HEK293 (cell line): ENCODE data around the gene GGN.
A peak's percentile ranks its signal among the peaks of the same experiment; 100 is the strongest.

ENCODE experiments used
- BCL11A ChIP-seq: fragments of 450-650 bp; formaldehyde crosslinking; IDR thresholded peaks from 2 replicates; pipeline ENCODE4 v1.5.1; 2016; ENCODE audit warnings: low read depth, missing biosample characterization, missing genetic modification characterization
- HOXD13 ChIP-seq: sonication (generic); formaldehyde crosslinking; IDR thresholded peaks from 2 replicates; pipeline ENCODE4 v1.8.0; 2022; ENCODE audit warnings: missing genetic modification reagents, borderline replicate concordance
- KLF1 ChIP-seq: fragments of 450-650 bp; formaldehyde crosslinking; IDR thresholded peaks from 2 replicates; pipeline ENCODE4 v1.5.1; 2016; ENCODE audit warnings: missing biosample characterization, missing genetic modification characterization
- KLF8 ChIP-seq: fragments of 450-650 bp; formaldehyde crosslinking; IDR thresholded peaks from 2 replicates; pipeline ENCODE4 v1.5.1; 2016; ENCODE audit warnings: missing biosample characterization, missing genetic modification characterization
- OVOL3 ChIP-seq: fragments of 450-650 bp; formaldehyde crosslinking; IDR thresholded peaks from 2 replicates; pipeline ENCODE4 v1.5.1; 2016; ENCODE audit warnings: missing biosample characterization, missing genetic modification characterization
- SALL2 ChIP-seq: fragments of 450-650 bp; formaldehyde crosslinking; IDR thresholded peaks from 2 replicates; pipeline ENCODE4 v1.5.0; 2017; ENCODE audit warnings: missing biosample characterization, mild to moderate bottlenecking, missing genetic modification characterization, borderline replicate concordance
- TCF7L2 ChIP-seq: IDR thresholded peaks from 2 replicates; pipeline ENCODE4 v1.6.1; 2011; ENCODE audit warnings: low read depth, mild to moderate bottlenecking, inconsistent platforms, low read length, moderate library complexity, borderline replicate concordance
- ZBTB48 ChIP-seq: fragments of 450-650 bp; formaldehyde crosslinking; IDR thresholded peaks from 2 replicates; pipeline ENCODE4 v1.5.1; 2016; ENCODE audit warnings: missing biosample characterization, missing genetic modification characterization
- ZFHX2 ChIP-seq: fragments of 450-650 bp; formaldehyde crosslinking; conservative IDR thresholded peaks from 2 replicates; pipeline ENCODE4 v1.5.1; 2016; ENCODE audit warnings: missing biosample characterization, missing genetic modification characterization
- ZFP41 ChIP-seq: fragments of 450-650 bp; formaldehyde crosslinking; IDR thresholded peaks from 2 replicates; pipeline ENCODE4 v1.5.1; 2016; ENCODE audit warnings: missing biosample characterization, missing genetic modification characterization, borderline replicate concordance
- ZNF133 ChIP-seq: fragments of 450-650 bp; formaldehyde crosslinking; IDR thresholded peaks from 2 replicates; pipeline ENCODE4 v1.5.1; 2016; ENCODE audit warnings: missing biosample characterization, missing genetic modification characterization
- ZNF169 ChIP-seq: fragments of 450-650 bp; formaldehyde crosslinking; IDR thresholded peaks from 2 replicates; pipeline ENCODE4 v1.5.1; 2016; ENCODE audit warnings: missing biosample characterization, missing genetic modification characterization
- ZNF175 ChIP-seq: fragments of 450-650 bp; formaldehyde crosslinking; IDR thresholded peaks from 2 replicates; pipeline ENCODE4 v1.5.1; 2016; ENCODE audit warnings: missing biosample characterization, missing genetic modification characterization
- ZNF202 ChIP-seq: fragments of 450-650 bp; formaldehyde crosslinking; IDR thresholded peaks from 2 replicates; pipeline ENCODE4 v1.5.1; 2016; ENCODE audit warnings: missing biosample characterization, missing genetic modification characterization, borderline replicate concordance
- ZNF292 ChIP-seq: fragments of 450-650 bp; formaldehyde crosslinking; IDR thresholded peaks from 2 replicates; pipeline ENCODE4 v1.5.1; 2016; ENCODE audit warnings: low read depth, missing biosample characterization, missing genetic modification characterization, borderline replicate concordance
- ZNF302 ChIP-seq: fragments of 450-650 bp; formaldehyde crosslinking; IDR thresholded peaks from 2 replicates; pipeline ENCODE4 v1.5.1; 2016; ENCODE audit warnings: missing biosample characterization, missing genetic modification characterization, low read depth
- ZNF391 ChIP-seq: fragments of 450-650 bp; formaldehyde crosslinking; IDR thresholded peaks from 2 replicates; pipeline ENCODE4 v1.5.1; 2016; ENCODE audit warnings: low read depth, missing biosample characterization, missing genetic modification characterization, borderline replicate concordance
- ZNF394 ChIP-seq: fragments of 450-650 bp; formaldehyde crosslinking; IDR thresholded peaks from 2 replicates; pipeline ENCODE4 v1.5.1; 2016; ENCODE audit warnings: missing biosample characterization, missing genetic modification characterization, mild to moderate bottlenecking, moderate library complexity, borderline replicate concordance
- ZNF530 ChIP-seq: fragments of 450-650 bp; formaldehyde crosslinking; IDR thresholded peaks from 2 replicates; pipeline ENCODE4 v1.5.1; 2016; ENCODE audit warnings: low read depth, missing biosample characterization, missing genetic modification characterization
- ZNF555 ChIP-seq: fragments of 450-650 bp; formaldehyde crosslinking; conservative IDR thresholded peaks from 2 replicates; pipeline ENCODE4 v1.5.1; 2017; ENCODE audit warnings: missing biosample characterization, mild to moderate bottlenecking, missing genetic modification characterization, inconsistent platforms
- ZNF558 ChIP-seq: fragments of 450-650 bp; formaldehyde crosslinking; IDR thresholded peaks from 2 replicates; pipeline ENCODE4 v1.5.1; 2016; ENCODE audit warnings: missing biosample characterization, missing genetic modification characterization
- ZNF571 ChIP-seq: fragments of 450-650 bp; formaldehyde crosslinking; IDR thresholded peaks from 2 replicates; pipeline ENCODE4 v1.5.0; 2017; ENCODE audit warnings: missing biosample characterization, missing genetic modification characterization
- ZNF658 ChIP-seq: fragments of 450-650 bp; formaldehyde crosslinking; IDR thresholded peaks from 2 replicates; pipeline ENCODE4; 2016; ENCODE audit warnings: missing biosample characterization, missing genetic modification characterization
- ZNF670 ChIP-seq: fragments of 450-650 bp; formaldehyde crosslinking; IDR thresholded peaks from 2 replicates; pipeline ENCODE4 v1.5.1; 2016; ENCODE audit warnings: missing biosample characterization, missing genetic modification characterization, low read depth
- ZXDB ChIP-seq: fragments of 450-650 bp; formaldehyde crosslinking; IDR thresholded peaks from 2 replicates; pipeline ENCODE4 v1.5.1; 2016; ENCODE audit warnings: missing biosample characterization, missing genetic modification characterization
- TF ChIP-seq, protein P1 (sequence below): fragments of 450-650 bp; formaldehyde crosslinking; IDR thresholded peaks from 2 replicates; pipeline ENCODE4 v1.5.1; 2016; ENCODE audit warnings: missing biosample characterization, missing genetic modification characterization
- TF ChIP-seq, protein P2 (sequence below): fragments of 450-650 bp; formaldehyde crosslinking; IDR thresholded peaks from 2 replicates; pipeline ENCODE4 v1.5.1; 2016; ENCODE audit warnings: missing biosample characterization, missing genetic modification characterization
- TF ChIP-seq, protein P3 (sequence below): fragments of 450-650 bp; formaldehyde crosslinking; IDR thresholded peaks from 2 replicates; pipeline ENCODE4 v1.5.1; 2016; ENCODE audit warnings: missing biosample characterization, missing genetic modification characterization
- TF ChIP-seq, protein P4 (sequence below): fragments of 450-650 bp; formaldehyde crosslinking; IDR thresholded peaks from 2 replicates; pipeline ENCODE4 v1.5.1; 2016; ENCODE audit warnings: missing biosample characterization, missing genetic modification characterization, borderline replicate concordance

Gene GGN

DNA sequence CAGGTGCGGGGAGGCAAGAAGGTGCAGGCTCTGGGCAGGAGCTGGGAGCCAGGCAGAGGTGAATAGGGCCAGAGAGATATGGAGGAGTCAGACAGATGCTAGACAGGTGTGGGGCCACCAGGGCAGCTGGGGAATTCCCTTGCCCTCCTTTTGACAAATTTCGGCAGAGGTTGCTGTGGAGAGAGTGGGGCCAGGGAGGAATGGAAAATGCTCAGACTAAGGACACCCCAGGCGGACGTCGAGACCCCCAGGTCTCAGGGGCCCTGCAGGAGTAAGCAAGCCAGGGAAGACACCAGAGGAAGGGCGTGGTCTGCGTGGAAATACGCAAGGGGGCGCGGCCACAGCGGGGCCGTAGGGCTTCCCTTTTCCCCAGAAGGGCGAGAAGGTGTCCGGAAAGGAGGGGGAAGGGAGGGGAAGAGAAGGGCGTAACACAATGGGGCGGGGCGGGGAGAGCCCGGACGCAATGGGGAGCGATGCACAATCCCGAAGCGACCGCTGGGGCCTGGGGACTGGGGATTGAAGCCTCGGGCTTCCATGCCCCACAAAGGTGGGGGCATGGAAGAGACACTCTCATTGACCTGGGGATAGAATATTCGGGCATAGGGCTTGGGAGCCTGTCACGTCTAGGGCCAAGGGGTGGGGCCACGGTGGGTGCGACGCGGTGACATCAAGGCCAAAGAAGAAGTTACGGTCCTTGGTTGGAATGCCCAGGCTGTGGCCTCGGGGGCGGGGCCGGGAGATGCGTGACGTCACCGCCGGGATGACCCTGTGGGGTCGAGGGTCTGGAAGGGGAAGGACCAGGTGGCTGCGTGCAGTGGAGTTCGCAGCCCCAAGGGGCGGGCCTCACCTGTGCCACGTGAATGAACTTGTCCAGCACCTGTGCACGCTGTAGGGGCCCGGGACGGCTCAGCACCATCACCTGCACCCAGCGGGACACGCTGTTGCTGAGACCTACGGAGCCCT, 30.0 kb upstream of the GGN start (continued):
- TF ChIP-seq ZFP41 (tag by site-specific recombination) (no peak), ZNF169 (tag by site-specific recombination) (0 out of 2 replicates have a peak, but pooled peaks have one; percentile 61), KLF8 (tag by site-specific recombination) (peak; percentile 67; the same call in 1 of the 2 replicates), SALL2 (no peak), ZNF670 (tag by site-specific recombination) (no peak), HOXD13 (no peak), ZNF571 (no peak), ZXDB (peak; percentile 55; the same call in 1 of the 2 replicates), ZNF530 (no peak), TCF7L2 (no peak), ZNF391 (no peak), OVOL3 (no peak), ZNF394 (tag by site-specific recombination) (no peak), KLF1 (tag by site-specific recombination) (peak; percentile 99), ZBTB48 (tag by site-specific recombination) (peak; percentile 42), ZNF558 (tag by site-specific recombination) (no peak), BCL11A (tag by site-specific recombination) (no peak; the same call in 1 of the 2 replicates), ZNF133 (tag by site-specific recombination) (no peak), ZNF302 (tag by site-specific recombination) (no peak), ZNF555 (no peak), ZNF175 (tag by site-specific recombination) (no peak), ZNF658 (tag by site-specific recombination) (no peak), ZFHX2 (tag by site-specific recombination) (no peak), ZNF202 (no peak), ZNF292 (tag by site-specific recombination) (no peak)
- TF ChIP-seq, protein P1, sequence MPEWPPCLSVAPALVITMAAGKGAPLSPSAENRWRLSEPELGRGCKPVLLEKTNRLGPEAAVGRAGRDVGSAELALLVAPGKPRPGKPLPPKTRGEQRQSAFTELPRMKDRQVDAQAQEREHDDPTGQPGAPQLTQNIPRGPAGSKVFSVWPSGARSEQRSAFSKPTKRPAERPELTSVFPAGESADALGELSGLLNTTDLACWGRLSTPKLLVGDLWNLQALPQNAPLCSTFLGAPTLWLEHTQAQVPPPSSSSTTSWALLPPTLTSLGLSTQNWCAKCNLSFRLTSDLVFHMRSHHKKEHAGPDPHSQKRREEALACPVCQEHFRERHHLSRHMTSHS (tag by site-specific recombination): no peak
- TF ChIP-seq, protein P2, sequence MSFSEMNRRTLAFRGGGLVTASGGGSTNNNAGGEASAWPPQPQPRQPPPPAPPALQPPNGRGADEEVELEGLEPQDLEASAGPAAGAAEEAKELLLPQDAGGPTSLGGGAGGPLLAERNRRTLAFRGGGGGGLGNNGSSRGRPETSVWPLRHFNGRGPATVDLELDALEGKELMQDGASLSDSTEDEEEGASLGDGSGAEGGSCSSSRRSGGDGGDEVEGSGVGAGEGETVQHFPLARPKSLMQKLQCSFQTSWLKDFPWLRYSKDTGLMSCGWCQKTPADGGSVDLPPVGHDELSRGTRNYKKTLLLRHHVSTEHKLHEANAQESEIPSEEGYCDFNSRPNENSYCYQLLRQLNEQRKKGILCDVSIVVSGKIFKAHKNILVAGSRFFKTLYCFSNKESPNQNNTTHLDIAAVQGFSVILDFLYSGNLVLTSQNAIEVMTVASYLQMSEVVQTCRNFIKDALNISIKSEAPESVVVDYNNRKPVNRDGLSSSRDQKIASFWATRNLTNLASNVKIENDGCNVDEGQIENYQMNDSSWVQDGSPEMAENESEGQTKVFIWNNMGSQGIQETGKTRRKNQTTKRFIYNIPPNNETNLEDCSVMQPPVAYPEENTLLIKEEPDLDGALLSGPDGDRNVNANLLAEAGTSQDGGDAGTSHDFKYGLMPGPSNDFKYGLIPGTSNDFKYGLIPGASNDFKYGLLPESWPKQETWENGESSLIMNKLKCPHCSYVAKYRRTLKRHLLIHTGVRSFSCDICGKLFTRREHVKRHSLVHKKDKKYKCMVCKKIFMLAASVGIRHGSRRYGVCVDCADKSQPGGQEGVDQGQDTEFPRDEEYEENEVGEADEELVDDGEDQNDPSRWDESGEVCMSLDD (tag by site-specific recombination): 0 out of 2 replicates have a peak, but pooled peaks have one; percentile 30
- TF ChIP-seq, protein P3, sequence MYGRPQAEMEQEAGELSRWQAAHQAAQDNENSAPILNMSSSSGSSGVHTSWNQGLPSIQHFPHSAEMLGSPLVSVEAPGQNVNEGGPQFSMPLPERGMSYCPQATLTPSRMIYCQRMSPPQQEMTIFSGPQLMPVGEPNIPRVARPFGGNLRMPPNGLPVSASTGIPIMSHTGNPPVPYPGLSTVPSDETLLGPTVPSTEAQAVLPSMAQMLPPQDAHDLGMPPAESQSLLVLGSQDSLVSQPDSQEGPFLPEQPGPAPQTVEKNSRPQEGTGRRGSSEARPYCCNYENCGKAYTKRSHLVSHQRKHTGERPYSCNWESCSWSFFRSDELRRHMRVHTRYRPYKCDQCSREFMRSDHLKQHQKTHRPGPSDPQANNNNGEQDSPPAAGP (tag by site-specific recombination): peak; percentile 42; the same call in 1 of the 2 replicates
- TF ChIP-seq, protein P4, sequence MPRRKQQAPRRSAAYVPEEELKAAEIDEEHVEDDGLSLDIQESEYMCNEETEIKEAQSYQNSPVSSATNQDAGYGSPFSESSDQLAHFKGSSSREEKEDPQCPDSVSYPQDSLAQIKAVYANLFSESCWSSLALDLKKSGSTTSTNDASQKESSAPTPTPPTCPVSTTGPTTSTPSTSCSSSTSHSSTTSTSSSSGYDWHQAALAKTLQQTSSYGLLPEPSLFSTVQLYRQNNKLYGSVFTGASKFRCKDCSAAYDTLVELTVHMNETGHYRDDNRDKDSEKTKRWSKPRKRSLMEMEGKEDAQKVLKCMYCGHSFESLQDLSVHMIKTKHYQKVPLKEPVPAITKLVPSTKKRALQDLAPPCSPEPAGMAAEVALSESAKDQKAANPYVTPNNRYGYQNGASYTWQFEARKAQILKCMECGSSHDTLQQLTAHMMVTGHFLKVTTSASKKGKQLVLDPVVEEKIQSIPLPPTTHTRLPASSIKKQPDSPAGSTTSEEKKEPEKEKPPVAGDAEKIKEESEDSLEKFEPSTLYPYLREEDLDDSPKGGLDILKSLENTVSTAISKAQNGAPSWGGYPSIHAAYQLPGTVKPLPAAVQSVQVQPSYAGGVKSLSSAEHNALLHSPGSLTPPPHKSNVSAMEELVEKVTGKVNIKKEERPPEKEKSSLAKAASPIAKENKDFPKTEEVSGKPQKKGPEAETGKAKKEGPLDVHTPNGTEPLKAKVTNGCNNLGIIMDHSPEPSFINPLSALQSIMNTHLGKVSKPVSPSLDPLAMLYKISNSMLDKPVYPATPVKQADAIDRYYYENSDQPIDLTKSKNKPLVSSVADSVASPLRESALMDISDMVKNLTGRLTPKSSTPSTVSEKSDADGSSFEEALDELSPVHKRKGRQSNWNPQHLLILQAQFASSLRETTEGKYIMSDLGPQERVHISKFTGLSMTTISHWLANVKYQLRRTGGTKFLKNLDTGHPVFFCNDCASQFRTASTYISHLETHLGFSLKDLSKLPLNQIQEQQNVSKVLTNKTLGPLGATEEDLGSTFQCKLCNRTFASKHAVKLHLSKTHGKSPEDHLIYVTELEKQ (tag by site-specific recombination): no peak
